Activated T-cell treated with anti-CD3 and anti-CD28 coated beads, Interleukin-2, amount 50 U/mL, for 24 hours (primary cell): ENCODE measurements around the gene SLAMF6.
"Not testable (repeated sequence)": the region's sequence is repeated elsewhere in the genome, so short reads cannot be mapped to it uniquely, and the experiment has no call there.

Experiments
- DNase-seq: peaks from one replicate; pipeline ENCODE4 v3.0.0-alpha.2; 2020
- H3K27ac Mint-ChIP-seq: 2 replicates; pipeline ENCODE4 v1.8.0; 2020; ENCODE audit warnings: mild to moderate bottlenecking, mixed read lengths
- H3K27me3 Mint-ChIP-seq: 2 replicates; pipeline ENCODE4 v1.8.0; 2020; ENCODE audit warnings: mixed read lengths
- H3K36me3 Mint-ChIP-seq: 2 replicates; pipeline ENCODE4 v1.8.0; 2020; ENCODE audit warnings: low read depth, mixed read lengths
- H3K4me1 Mint-ChIP-seq: 2 replicates; pipeline ENCODE4 v1.8.0; 2020; ENCODE audit warnings: low read depth, mixed read lengths
- H3K4me3 Mint-ChIP-seq: 2 replicates; pipeline ENCODE4 v1.8.0; 2020; ENCODE audit warnings: mild to moderate bottlenecking, moderate library complexity, mixed read lengths
- H3K9me3 Mint-ChIP-seq: 2 replicates; pipeline ENCODE4 v1.8.0; 2020; ENCODE audit warnings: mixed read lengths

Gene SLAMF6

GRCh38 chr1:160504651-160505050, 18.4 kb downstream of the SLAMF6 start:
- Mint-ChIP-seq H3K4me1 (peaks cover 54% of the 10 kb centered on the region), H3K27me3 (no peaks in the 10 kb centered on the region), H3K36me3 (peaks cover 90% of the 10 kb centered on the region), H3K9me3 (peaks cover 30% of the 10 kb centered on the region), H3K27ac (peak overlapping the region; percentile 16), H3K4me3 (no peak overlapping the region)
- DNase-seq, result no peak

GRCh38 chr1:160503087-160503486, 20.0 kb downstream of the SLAMF6 start:
- H3K27me3 Mint-ChIP-seq, result no peaks in the 10 kb centered on the region
- peaks cover 90% of the 10 kb centered on the region for H3K36me3 Mint-ChIP-seq
- DNase-seq, result no peak
- no peak overlapping the region for H3K4me3 Mint-ChIP-seq
- H3K27ac Mint-ChIP-seq, result no peak overlapping the region
- H3K9me3 Mint-ChIP-seq, result peaks cover 37% of the 10 kb centered on the region
- peaks cover 67% of the 10 kb centered on the region for H3K4me1 Mint-ChIP-seq

GRCh38 chr1:160500321-160500990, 22.6 kb downstream of the SLAMF6 start:
- H3K27ac Mint-ChIP-seq, result no peak overlapping the region
- H3K4me1 Mint-ChIP-seq, result peaks cover 79% of the 10 kb centered on the region
- H3K27me3 Mint-ChIP-seq, result no peaks in the 10 kb centered on the region
- H3K36me3 Mint-ChIP-seq, result peaks cover 74% of the 10 kb centered on the region
- H3K4me3 Mint-ChIP-seq, result no peak overlapping the region
- H3K9me3 Mint-ChIP-seq, result peaks cover 19% of the 10 kb centered on the region
- DNase-seq, result no peak

- no peak overlapping the region for H3K27ac Mint-ChIP-seq
These were observed 23.4 kb downstream of the SLAMF6 start for GRCh38 chr1:160499631-160500030.

GRCh38 chr1:160498301-160499065, 24.6 kb downstream of the SLAMF6 start:
- H3K27me3 Mint-ChIP-seq, H3K27ac Mint-ChIP-seq: not testable (repeated sequence)
- H3K4me1 Mint-ChIP-seq, result peaks cover 76% of the 10 kb centered on the region

More at GRCh38 chr1:160499631-160500030, 23.4 kb downstream of the SLAMF6 start:
- Mint-ChIP-seq H3K9me3 (peaks cover 21% of the 10 kb centered on the region), H3K4me3 (no peak overlapping the region), H3K4me1 (peaks cover 82% of the 10 kb centered on the region), H3K27me3 (no peaks in the 10 kb centered on the region), H3K36me3 (peaks cover 68% of the 10 kb centered on the region)
- DNase-seq, result no peak

GRCh38 chr1:160496334-160496733, 26.7 kb downstream of the SLAMF6 start:
- Mint-ChIP-seq H3K9me3 (peaks cover 21% of the 10 kb centered on the region), H3K4me1 (peaks cover 58% of the 10 kb centered on the region), H3K36me3 (peaks cover 38% of the 10 kb centered on the region), H3K4me3 (no peak overlapping the region), H3K27ac (peak overlapping the region; percentile 12), H3K27me3 (no peaks in the 10 kb centered on the region)
- DNase-seq, result no peak

More at GRCh38 chr1:160498301-160499065, 24.6 kb downstream of the SLAMF6 start:
- H3K4me3 Mint-ChIP-seq, DNase-seq: not testable (repeated sequence)
- peaks cover 21% of the 10 kb centered on the region for H3K9me3 Mint-ChIP-seq
- H3K36me3 Mint-ChIP-seq, result peaks cover 57% of the 10 kb centered on the region

- no peak for DNase-seq
- H3K27me3 Mint-ChIP-seq, result no peaks in the 10 kb centered on the region
- peaks cover 52% of the 10 kb centered on the region for H3K4me1 Mint-ChIP-seq
- H3K4me3 Mint-ChIP-seq, result no peak overlapping the region
- H3K27ac Mint-ChIP-seq, result no peak overlapping the region
- peaks cover 25% of the 10 kb centered on the region for H3K36me3 Mint-ChIP-seq
- peaks cover 17% of the 10 kb centered on the region for H3K9me3 Mint-ChIP-seq
These were observed 28.4 kb downstream of the SLAMF6 start for GRCh38 chr1:160494620-160495019.

- Mint-ChIP-seq H3K27ac (no peak overlapping the region), H3K4me3 (no peak overlapping the region), H3K9me3 (peaks cover 2% of the 10 kb centered on the region), H3K36me3 (peaks cover 4% of the 10 kb centered on the region), H3K27me3 (no peaks in the 10 kb centered on the region), H3K4me1 (peaks cover 49% of the 10 kb centered on the region)
- no peak for DNase-seq
These were observed 30.4 kb downstream of the SLAMF6 start for GRCh38 chr1:160492617-160493016.

GRCh38 chr1:160491981-160492380, 31.1 kb downstream of the SLAMF6 start:
- no peaks in the 10 kb centered on the region for H3K36me3 Mint-ChIP-seq
- DNase-seq, result no peak
- H3K4me1 Mint-ChIP-seq, result peaks cover 45% of the 10 kb centered on the region
- H3K4me3 Mint-ChIP-seq, result no peak overlapping the region
- no peak overlapping the region for H3K27ac Mint-ChIP-seq
- H3K27me3 Mint-ChIP-seq, result no peaks in the 10 kb centered on the region
- peaks cover 2% of the 10 kb centered on the region for H3K9me3 Mint-ChIP-seq

GRCh38 chr1:160491017-160491416, 32.0 kb downstream of the SLAMF6 start:
- Mint-ChIP-seq H3K4me1 (peaks cover 41% of the 10 kb centered on the region), H3K27ac (no peak overlapping the region)

GRCh38 chr1:160489513-160490261, 33.4 kb downstream of the SLAMF6 start:
- H3K4me3 Mint-ChIP-seq, result no peak overlapping the region
- no peak for DNase-seq
- H3K4me1 Mint-ChIP-seq, result peaks cover 32% of the 10 kb centered on the region
- peak overlapping the region; percentile 55 for H3K27ac Mint-ChIP-seq
- H3K27me3 Mint-ChIP-seq, result no peaks in the 10 kb centered on the region
- H3K9me3 Mint-ChIP-seq, result peaks cover 4% of the 10 kb centered on the region
- no peaks in the 10 kb centered on the region for H3K36me3 Mint-ChIP-seq

More at GRCh38 chr1:160491017-160491416, 32.0 kb downstream of the SLAMF6 start:
- H3K36me3 Mint-ChIP-seq, result no peaks in the 10 kb centered on the region
- no peak overlapping the region for H3K4me3 Mint-ChIP-seq
- peaks cover 2% of the 10 kb centered on the region for H3K9me3 Mint-ChIP-seq
- DNase-seq, result no peak
- H3K27me3 Mint-ChIP-seq, result no peaks in the 10 kb centered on the region

- H3K27me3 Mint-ChIP-seq, result no peaks in the 10 kb centered on the region
- H3K36me3 Mint-ChIP-seq, result peaks cover 4% of the 10 kb centered on the region
- H3K9me3 Mint-ChIP-seq, result peaks cover 7% of the 10 kb centered on the region
- peak overlapping the region; percentile 30 for H3K27ac Mint-ChIP-seq
- no peak for DNase-seq
- no peak overlapping the region for H3K4me3 Mint-ChIP-seq
- H3K4me1 Mint-ChIP-seq, result peaks cover 34% of the 10 kb centered on the region
These were observed 34.6 kb downstream of the SLAMF6 start for GRCh38 chr1:160488347-160489058.

GRCh38 chr1:160486453-160486852, 36.6 kb downstream of the SLAMF6 start:
- Mint-ChIP-seq H3K27ac (peak overlapping the region; percentile 34), H3K9me3 (peaks cover 13% of the 10 kb centered on the region), H3K27me3 (no peaks in the 10 kb centered on the region), H3K36me3 (peaks cover 11% of the 10 kb centered on the region), H3K4me1 (peaks cover 49% of the 10 kb centered on the region), H3K4me3 (no peak overlapping the region)
- no peak for DNase-seq
